SU-DHL-6 (cell line): ENCODE data around the gene TEDC2.

Experiments used
- H2AFZ ChIP-seq: fragments of 200-600 bp; sonication (generic); 2 replicates; pipeline ENCODE4 v1.6.1; 2014; ENCODE audit warnings: low read depth, mild to moderate bottlenecking, moderate library complexity, mixed read lengths, antibody characterized with exemption, low read length; ENCODE audit not compliant: severe bottlenecking
- H3F3A ChIP-seq: fragments of 200-600 bp; shearing (Covaris generic); 2 replicates; pipeline ENCODE4 v1.6.0; 2016; ENCODE audit warnings: antibody characterized with exemption, mild to moderate bottlenecking; ENCODE audit not compliant: insufficient read depth
- H3K27ac ChIP-seq: fragments of 200-600 bp; sonication (generic); 2 replicates; pipeline ENCODE4 v1.5.1; 2016; ENCODE audit warnings: low read depth, mild to moderate bottlenecking, low read length, moderate library complexity, mixed read lengths
- H3K27me3 ChIP-seq: fragments of 200-600 bp; sonication (generic), shearing (Covaris generic); 2 replicates; pipeline ENCODE4 v1.6.0; 2014; ENCODE audit warnings: mild to moderate bottlenecking, low read length
- H3K36me3 ChIP-seq: fragments of 200-600 bp; sonication (generic); 2 replicates; pipeline ENCODE4 v1.6.1; 2014; ENCODE audit warnings: mild to moderate bottlenecking, low read length, mixed read lengths
- H3K4me2 ChIP-seq: fragments of 300-600, 200-600 bp; shearing (Covaris generic), sonication (generic); 2 replicates; pipeline ENCODE4 v1.6.0; 2014; ENCODE audit warnings: low read length, low read depth, mild to moderate bottlenecking; ENCODE audit not compliant: poor library complexity, severe bottlenecking
- H3K4me3 ChIP-seq: fragments of 200-600 bp; sonication (generic); 2 replicates; pipeline ENCODE4 v1.5.1; 2014; ENCODE audit warnings: antibody characterized with exemption, low read length, mild to moderate bottlenecking, mixed read lengths; ENCODE audit not compliant: insufficient read depth, poor library complexity, severe bottlenecking
- H3K79me2 ChIP-seq: fragments of 200-600 bp; sonication (generic); 2 replicates; pipeline ENCODE4 v1.6.1; 2014; ENCODE audit warnings: mild to moderate bottlenecking, low read length, moderate library complexity; ENCODE audit not compliant: insufficient read depth
- H3K9ac ChIP-seq: fragments of 200-600 bp; sonication (generic); 2 replicates; pipeline ENCODE4 v1.7.0; 2014; ENCODE audit warnings: mild to moderate bottlenecking, low read length
- H3K9me2 ChIP-seq: fragments of 200-600 bp; sonication (generic); replicated peaks from 2 replicates; pipeline ENCODE4 v1.6.1; 2014; ENCODE audit warnings: low read length; ENCODE audit not compliant: insufficient read depth
- H3K9me3 ChIP-seq: fragments of 200-600 bp; sonication (generic); 2 replicates; pipeline ENCODE4 v1.6.1; 2014; ENCODE audit warnings: low read length, mixed read lengths; ENCODE audit not compliant: insufficient read depth
- H4K20me1 ChIP-seq: fragments of 200-600 bp; sonication (generic); 2 replicates; pipeline ENCODE4 v1.6.1; 2014; ENCODE audit warnings: low read depth, mild to moderate bottlenecking, antibody characterized with exemption, low read length, moderate library complexity, mixed read lengths
- EZH2phosphoT487 ChIP-seq: fragments of 200-600 bp; sonication (generic), shearing (Covaris generic); conservative IDR thresholded peaks from 2 replicates; pipeline ENCODE4 v1.6.1; 2018; ENCODE audit warnings: mild to moderate bottlenecking, antibody characterized with exemption, low read length, moderate library complexity, mixed read lengths
- TF ChIP-seq, protein P1 (sequence below): fragments of 200-600 bp; sonication (generic); IDR thresholded peaks from one replicate; pipeline ENCODE4 v1.5.1; 2017; ENCODE audit warnings: antibody characterized with exemption, mild to moderate bottlenecking, low read length, moderate library complexity; ENCODE audit not compliant: insufficient read depth, poor library complexity, severe bottlenecking

The TEDC2 gene

GRCh38 chr16:2498531-2499253 lies 38.8 kb downstream of the TEDC2 start:
- Histone ChIP-seq H3K9ac (no peak overlapping the region), H3K9me3 (no peaks in the 10 kb centered on the region), H3K79me2 (no peaks in the 10 kb centered on the region), H3K4me2 (no peak overlapping the region), H4K20me1 (no peaks in the 10 kb centered on the region), H3K36me3 (no peaks in the 10 kb centered on the region), H3K27ac (no peak overlapping the region), H3K4me3 (no peak overlapping the region), H2AFZ (no peak overlapping the region), H3K27me3 (no peaks in the 10 kb centered on the region), H3F3A (peaks cover 2% of the 10 kb centered on the region; the same call in 1 of the 2 replicates), H3K9me2 (no peaks in the 10 kb centered on the region)
- TF ChIP-seq, protein P1, sequence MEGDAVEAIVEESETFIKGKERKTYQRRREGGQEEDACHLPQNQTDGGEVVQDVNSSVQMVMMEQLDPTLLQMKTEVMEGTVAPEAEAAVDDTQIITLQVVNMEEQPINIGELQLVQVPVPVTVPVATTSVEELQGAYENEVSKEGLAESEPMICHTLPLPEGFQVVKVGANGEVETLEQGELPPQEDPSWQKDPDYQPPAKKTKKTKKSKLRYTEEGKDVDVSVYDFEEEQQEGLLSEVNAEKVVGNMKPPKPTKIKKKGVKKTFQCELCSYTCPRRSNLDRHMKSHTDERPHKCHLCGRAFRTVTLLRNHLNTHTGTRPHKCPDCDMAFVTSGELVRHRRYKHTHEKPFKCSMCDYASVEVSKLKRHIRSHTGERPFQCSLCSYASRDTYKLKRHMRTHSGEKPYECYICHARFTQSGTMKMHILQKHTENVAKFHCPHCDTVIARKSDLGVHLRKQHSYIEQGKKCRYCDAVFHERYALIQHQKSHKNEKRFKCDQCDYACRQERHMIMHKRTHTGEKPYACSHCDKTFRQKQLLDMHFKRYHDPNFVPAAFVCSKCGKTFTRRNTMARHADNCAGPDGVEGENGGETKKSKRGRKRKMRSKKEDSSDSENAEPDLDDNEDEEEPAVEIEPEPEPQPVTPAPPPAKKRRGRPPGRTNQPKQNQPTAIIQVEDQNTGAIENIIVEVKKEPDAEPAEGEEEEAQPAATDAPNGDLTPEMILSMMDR: no peak
- TF ChIP-seq EZH2phosphoT487: no peak

DNA sequence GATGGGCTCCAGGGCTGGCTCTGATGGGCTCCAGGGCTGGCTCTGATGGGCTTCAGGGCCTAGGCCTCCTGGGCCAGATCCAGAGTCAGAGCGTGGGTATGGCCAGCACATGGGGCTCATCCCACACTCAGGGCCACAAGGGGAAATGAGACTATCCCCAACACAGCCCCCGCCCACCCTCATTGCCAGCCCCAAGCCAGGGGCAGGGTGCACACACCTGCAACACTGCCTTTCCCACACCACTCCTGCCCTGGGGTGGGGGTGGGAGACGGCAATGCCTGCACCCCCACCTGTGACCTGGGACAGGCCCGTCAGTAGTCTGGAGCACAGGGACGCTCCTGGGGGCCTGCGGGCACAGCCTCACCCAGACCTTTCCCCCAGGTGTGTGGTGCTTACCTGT lies 39.5 kb downstream of the TEDC2 start:
- H3F3A ChIP-seq: peaks cover 2% of the 10 kb centered on the region; the same call in 1 of the 2 replicates
- H3K36me3 ChIP-seq: no peaks in the 10 kb centered on the region
- H3K79me2 ChIP-seq: no peaks in the 10 kb centered on the region
- H3K9me2 ChIP-seq: no peaks in the 10 kb centered on the region
- H3K27ac ChIP-seq: no peak overlapping the region
- H2AFZ ChIP-seq: no peak overlapping the region
- H3K9ac ChIP-seq: no peak overlapping the region
- TF ChIP-seq, protein P1: no peak
- no peak for TF ChIP-seq EZH2phosphoT487
- H3K9me3 ChIP-seq: no peaks in the 10 kb centered on the region
- H3K4me2 ChIP-seq: no peak overlapping the region
- H3K4me3 ChIP-seq: no peak overlapping the region
- no peaks in the 10 kb centered on the region for H4K20me1 ChIP-seq
- H3K27me3 ChIP-seq: no peaks in the 10 kb centered on the region

DNA sequence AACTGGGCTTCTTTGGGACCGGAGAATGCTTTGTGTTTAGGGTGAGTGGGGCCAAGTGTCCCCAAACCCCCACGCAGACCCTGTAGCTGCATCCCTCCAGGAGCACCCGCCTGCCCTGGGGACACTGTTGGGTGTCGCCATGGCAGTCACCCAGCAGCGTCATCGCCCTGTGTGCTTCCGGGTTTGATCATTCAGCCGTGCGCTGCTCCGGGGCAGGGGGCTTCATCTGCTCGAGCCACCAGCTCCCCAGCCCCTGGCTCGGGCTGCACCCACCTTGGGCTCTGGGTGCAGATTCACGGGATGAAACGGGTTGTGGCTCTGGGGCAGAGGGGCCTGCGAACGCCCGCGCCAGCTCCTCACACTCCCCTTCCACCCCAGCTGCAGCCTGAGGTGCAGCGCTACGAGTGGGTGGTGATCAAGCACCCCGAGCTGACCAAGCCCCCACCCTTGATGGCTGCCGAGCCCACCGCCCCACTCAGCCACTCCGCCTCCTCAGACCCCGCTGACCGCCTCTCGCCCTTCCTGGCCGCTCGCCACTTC lies 40.1 kb downstream of the TEDC2 start:
- Histone ChIP-seq H3K9ac (no peak overlapping the region), H3K4me3 (no peak overlapping the region), H3K9me2 (no peaks in the 10 kb centered on the region), H3K9me3 (no peaks in the 10 kb centered on the region), H3K27me3 (no peaks in the 10 kb centered on the region), H3K27ac (no peak overlapping the region), H3K36me3 (no peaks in the 10 kb centered on the region), H3F3A (peaks cover 2% of the 10 kb centered on the region; the same call in 1 of the 2 replicates), H3K4me2 (no peak overlapping the region), H2AFZ (no peak overlapping the region), H4K20me1 (no peaks in the 10 kb centered on the region), H3K79me2 (no peaks in the 10 kb centered on the region)
- TF ChIP-seq EZH2phosphoT487: no peak

- TF ChIP-seq EZH2phosphoT487: no peak
- TF ChIP-seq, protein P1: no peak
- Histone ChIP-seq H3K27ac (no peak overlapping the region), H3K4me3 (no peak overlapping the region), H3K4me2 (no peak overlapping the region), H3K79me2 (no peaks in the 10 kb centered on the region), H3K9me3 (no peaks in the 10 kb centered on the region), H3K9me2 (no peaks in the 10 kb centered on the region), H2AFZ (no peak overlapping the region), H3K36me3 (no peaks in the 10 kb centered on the region), H3F3A (peaks cover 2% of the 10 kb centered on the region; the same call in 1 of the 2 replicates), H4K20me1 (no peaks in the 10 kb centered on the region), H3K27me3 (no peaks in the 10 kb centered on the region), H3K9ac (no peak overlapping the region)
Observed at GRCh38 chr16:2500430-2500917, 40.6 kb downstream of the TEDC2 start.
